Jurkat, Clone E6-1 (cell line): ENCODE measurements around the gene RB1. TPM values are rescaled to one million over a fixed set of nuclear protein-coding genes. Genes with fewer than 3 reads are reported as not detected.

Source experiments
- DNase-seq: peaks from one replicate; pipeline ENCODE4 v3.0.0-alpha.2; 2011; ENCODE audit warnings: low read depth, low spot score
- H3K4me3 ChIP-seq: 2 replicates; pipeline ENCODE4 v1.5.1; 2011; ENCODE audit warnings: mild to moderate bottlenecking, low read length, control low read depth, moderate library complexity
- polyA plus RNA-seq: library from polyadenylated mRNA; unstranded; fragments of >200 nt; gene quantifications from one replicate; pipeline ENCODE4 v1.2.1, GENCODE V29; 2012; ENCODE audit warnings: missing spikeins; ENCODE audit not compliant: insufficient read length, insufficient read depth

The RB1 gene
- polyA plus RNA-seq: 85.9 TPM

DNA sequence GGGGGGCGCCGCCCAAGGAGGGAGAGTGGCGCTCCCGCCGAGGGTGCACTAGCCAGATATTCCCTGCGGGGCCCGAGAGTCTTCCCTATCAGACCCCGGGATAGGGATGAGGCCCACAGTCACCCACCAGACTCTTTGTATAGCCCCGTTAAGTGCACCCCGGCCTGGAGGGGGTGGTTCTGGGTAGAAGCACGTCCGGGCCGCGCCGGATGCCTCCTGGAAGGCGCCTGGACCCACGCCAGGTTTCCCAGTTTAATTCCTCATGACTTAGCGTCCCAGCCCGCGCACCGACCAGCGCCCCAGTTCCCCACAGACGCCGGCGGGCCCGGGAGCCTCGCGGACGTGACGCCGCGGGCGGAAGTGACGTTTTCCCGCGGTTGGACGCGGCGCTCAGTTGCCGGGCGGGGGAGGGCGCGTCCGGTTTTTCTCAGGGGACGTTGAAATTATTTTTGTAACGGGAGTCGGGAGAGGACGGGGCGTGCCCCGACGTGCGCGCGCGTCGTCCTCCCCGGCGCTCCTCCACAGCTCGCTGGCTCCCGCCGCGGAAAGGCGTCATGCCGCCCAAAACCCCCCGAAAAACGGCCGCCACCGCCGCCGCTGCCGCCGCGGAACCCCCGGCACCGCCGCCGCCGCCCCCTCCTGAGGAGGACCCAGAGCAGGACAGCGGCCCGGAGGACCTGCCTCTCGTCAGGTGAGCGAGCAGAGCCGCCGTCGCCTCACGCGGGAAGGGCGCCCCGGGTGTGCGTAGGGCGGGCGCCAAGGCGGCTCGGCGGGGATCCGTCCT, at the start of gene RB1:
Gene RB1, plus strand, starts transcription at position 393 of the 784 bp plus-strand sequence. Its CDS starts 162 bp downstream, at position 555.
- peak; percentile 89 for DNase-seq
- peak within 1 kb of the TSS; percentile 92 for H3K4me3 ChIP-seq

GRCh38 chr13:48253849-48254248, 49.7 kb upstream of the RB1 start:
- H3K4me3 ChIP-seq: no peak overlapping the region
- no peak for DNase-seq

- DNase-seq: no peak
- H3K4me3 ChIP-seq: no peak overlapping the region
Observed at GRCh38 chr13:48255090-48255489, 48.5 kb upstream of the RB1 start.

- H3K4me3 ChIP-seq: no peak overlapping the region
- no peak for DNase-seq
Observed at GRCh38 chr13:48255954-48256353, 47.6 kb upstream of the RB1 start.

DNA sequence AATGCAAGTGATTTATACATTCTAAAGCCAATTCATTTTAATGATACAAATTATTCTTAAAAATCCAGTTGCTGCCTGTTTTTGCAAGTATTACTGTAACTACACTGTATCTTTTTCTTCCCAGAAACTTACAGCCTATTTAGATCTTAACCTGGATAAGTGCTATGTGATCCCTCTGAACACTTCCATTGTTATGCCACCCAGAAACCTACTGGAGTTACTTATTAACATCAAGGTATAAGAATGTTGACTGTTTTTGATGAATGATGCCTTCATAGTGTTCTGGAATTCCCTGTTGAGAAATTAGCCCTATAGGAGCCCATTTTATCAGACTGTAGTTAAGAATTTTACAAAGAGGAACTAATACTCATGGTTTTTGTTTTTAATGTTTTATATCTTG, 45.5 kb upstream of the RB1 start:
- H3K4me3 ChIP-seq: no peak overlapping the region
- no peak for DNase-seq

- no peak for DNase-seq
- no peak overlapping the region for H3K4me3 ChIP-seq
Observed at GRCh38 chr13:48258430-48258829, 45.1 kb upstream of the RB1 start.

- H3K4me3 ChIP-seq: no peak overlapping the region
- DNase-seq: no peak
Observed at GRCh38 chr13:48260970-48261369, 42.6 kb upstream of the RB1 start.

DNA sequence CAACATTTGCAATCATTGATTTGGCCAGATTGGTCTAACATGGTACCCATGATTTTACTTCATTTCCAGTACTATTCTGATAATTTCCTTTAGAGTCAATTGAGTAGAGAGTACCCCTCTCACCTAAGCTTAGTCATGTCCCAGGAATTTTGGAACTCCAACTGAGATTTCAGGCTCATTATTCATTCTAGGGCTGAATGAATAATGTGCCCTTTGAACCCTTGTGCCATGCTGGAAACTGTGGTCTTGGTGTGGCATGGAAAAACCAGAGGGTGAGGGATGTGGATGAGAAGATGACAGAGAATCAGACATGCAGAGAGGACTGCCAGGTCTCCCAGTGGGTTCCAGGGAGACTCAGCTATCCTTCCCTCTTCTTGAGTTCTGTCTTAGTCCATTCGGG, 40.4 kb upstream of the RB1 start:
- no peak overlapping the region for H3K4me3 ChIP-seq
- no peak for DNase-seq

DNA sequence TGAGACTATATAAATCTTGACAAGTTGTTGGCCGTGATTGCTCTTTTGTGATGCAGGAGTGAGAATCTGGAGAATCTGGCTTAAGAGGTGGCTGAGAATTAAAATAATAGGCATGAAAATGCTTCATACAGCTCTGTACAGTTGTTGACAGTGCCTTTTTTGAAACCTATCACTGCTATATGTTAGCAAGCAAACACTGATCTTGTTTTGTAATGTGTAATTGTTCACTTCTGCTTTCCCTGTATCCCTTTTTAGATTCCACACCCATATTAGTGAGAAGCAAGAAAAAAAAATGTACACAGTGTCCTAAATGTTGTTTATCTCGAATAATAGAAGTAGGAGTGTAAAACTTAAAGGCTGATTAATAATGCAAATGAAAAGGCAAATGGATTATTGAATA, 39.5 kb upstream of the RB1 start:
- DNase-seq: no peak
- H3K4me3 ChIP-seq: no peak overlapping the region

- no peak overlapping the region for H3K4me3 ChIP-seq
- peak; percentile 79 for DNase-seq
Observed at GRCh38 chr13:48265217-48265815, 38.2 kb upstream of the RB1 start.

DNA sequence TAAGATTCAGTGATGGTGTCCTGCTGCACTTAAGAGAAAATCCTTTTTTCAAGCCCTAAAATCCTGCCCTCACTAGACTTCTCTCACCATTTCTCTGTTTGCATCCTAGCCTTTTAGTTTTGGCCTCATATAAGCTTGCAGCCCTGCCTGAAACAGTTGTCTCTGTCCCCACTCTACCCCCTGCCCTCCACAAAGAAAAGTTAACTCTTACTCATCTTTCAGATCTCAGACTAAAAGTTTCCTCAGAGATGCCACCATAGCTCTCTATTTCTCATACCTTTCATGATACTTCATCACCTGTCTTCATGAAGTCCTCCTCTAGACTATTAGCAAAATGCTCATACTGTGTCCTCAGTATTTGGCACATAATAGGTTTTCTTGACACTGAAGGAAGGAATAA, 37.4 kb upstream of the RB1 start:
- DNase-seq: no peak
- no peak overlapping the region for H3K4me3 ChIP-seq

DNA sequence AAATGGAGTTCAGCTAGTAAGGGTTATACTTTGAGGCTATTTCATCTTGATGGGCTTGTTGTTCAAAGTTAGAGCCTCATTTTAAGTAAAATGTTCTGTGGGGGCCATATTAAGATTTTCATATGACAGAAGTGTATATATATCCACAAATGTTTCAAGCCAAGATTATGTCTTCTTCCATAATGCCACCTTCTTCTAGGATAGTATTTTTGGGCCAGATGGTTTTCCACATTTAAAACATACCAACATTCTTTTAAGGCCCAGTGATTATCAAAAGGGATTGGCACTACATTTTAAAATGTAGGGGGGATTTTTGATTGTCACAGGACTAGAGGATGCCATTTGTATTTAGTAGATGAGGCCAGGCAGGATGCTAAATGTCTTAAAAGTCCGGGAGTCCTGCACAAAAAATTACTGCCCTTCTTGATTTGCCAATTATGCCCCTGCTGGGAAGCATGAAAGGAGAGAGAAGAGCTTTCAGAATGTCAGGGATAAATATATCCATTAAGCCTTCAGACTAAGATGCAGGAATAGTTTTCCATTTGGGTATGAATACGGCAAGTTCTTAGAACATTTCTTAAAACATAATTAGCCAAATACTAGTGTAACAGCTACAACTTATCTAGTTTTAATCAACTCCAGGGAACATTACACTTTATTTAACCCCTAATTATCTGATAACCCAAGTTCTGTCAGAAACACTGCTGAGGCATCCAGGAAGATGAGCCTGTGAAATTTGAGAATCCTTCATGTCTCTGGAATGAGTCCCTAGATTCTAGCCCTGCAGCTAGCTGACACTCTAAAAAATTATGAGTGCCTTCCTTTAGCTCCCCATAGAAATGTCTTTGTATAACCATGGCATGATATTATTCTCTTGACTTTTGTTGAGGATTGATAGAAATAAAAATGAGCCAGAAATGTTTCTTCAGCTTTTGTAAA, 36.6 kb upstream of the RB1 start:
- no peak for DNase-seq
- no peak overlapping the region for H3K4me3 ChIP-seq

DNA sequence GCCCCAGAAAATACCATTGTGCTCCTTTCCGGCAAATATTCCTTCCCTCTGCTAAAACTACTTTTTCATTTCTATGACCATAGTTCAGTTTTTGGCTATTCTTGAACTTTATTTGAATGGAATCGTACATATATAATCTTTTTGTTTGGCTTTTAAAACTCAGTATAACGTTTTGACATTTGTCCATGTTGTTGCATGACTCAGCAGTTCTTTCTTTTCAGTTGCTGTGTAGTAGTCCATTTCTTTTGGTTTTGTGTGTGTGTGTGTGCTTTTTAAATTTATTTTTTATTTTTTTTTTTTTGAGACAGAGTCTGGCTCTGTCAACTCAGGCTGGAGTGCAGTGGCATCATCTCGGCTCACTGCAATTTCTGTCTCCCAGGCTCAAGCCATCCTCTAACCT, 35.5 kb upstream of the RB1 start:
- no peak for DNase-seq
- H3K4me3 ChIP-seq: no peak overlapping the region

- no peak overlapping the region for H3K4me3 ChIP-seq
- DNase-seq: no peak
Observed at GRCh38 chr13:48273346-48273745, 30.2 kb upstream of the RB1 start.

GRCh38 chr13:48275507-48275906, 28.0 kb upstream of the RB1 start:
- no peak overlapping the region for H3K4me3 ChIP-seq
- DNase-seq: no peak

- H3K4me3 ChIP-seq: no peak overlapping the region
- no peak for DNase-seq
Observed at GRCh38 chr13:48278806-48279205, 24.7 kb upstream of the RB1 start.

DNA sequence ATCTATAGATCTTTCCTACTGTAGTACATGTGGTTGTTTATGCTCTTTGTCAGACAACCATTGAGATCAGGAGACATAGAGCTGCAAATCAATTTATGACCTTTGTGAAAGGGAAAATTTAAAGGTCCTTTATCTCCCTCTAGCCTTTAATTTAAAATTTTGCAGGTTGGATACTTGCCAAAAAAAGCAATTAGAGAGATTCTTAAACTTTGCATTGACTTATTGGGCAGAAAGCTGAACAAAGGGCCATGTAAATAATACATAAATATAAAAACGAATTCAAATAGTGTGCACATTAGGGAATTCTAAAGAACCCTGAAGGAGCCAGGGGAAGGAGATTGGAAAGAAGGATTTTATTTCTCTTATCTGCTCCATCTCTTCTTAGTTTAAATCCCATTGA, 22.0 kb upstream of the RB1 start:
- H3K4me3 ChIP-seq: no peak overlapping the region
- DNase-seq: no peak

- no peak for DNase-seq
Observed at GRCh38 chr13:48291730-48292129, 11.8 kb upstream of the RB1 start.

GRCh38 chr13:48292650-48293049, 10.9 kb upstream of the RB1 start:
- H3K4me3 ChIP-seq: no peak overlapping the region
- no peak for DNase-seq

More at GRCh38 chr13:48291730-48292129, 11.8 kb upstream of the RB1 start:
- no peak overlapping the region for H3K4me3 ChIP-seq

- no peak overlapping the region for H3K4me3 ChIP-seq
- DNase-seq: no peak
Observed at GRCh38 chr13:48294653-48295052, 8.9 kb upstream of the RB1 start.
